Suprapubic skin (tissue), 4 donors: Measurements from ENCODE around the gene SIGLEC12. TPM values are rescaled to one million over a fixed set of nuclear protein-coding genes. Genes with fewer than 3 reads are reported as not detected.
A peak's percentile ranks its signal among the peaks of the same experiment; 100 is the strongest.
"Not testable (repeated sequence)": the region's sequence is repeated elsewhere in the genome, so short reads cannot be mapped to it uniquely, and the experiment has no call there.

Experiments used
- DNase-seq, 2 donors: peaks; one replicate each; pipeline ENCODE4 v3.0.0-alpha.2; 2019; ENCODE audit warnings: low spot score in 2 of 2
- H3K27ac ChIP-seq: fragments of 200-600 bp; sonication (generic); one replicate; pipeline ENCODE4 v1.5.1; 2019
- H3K27me3 ChIP-seq: fragments of 200-600 bp; sonication (generic); one replicate; pipeline ENCODE4 v1.5.1; 2019
- H3K36me3 ChIP-seq: fragments of 200-600 bp; sonication (generic); one replicate; pipeline ENCODE4 v1.5.1; 2019
- H3K4me1 ChIP-seq: fragments of 200-600 bp; sonication (generic); one replicate; pipeline ENCODE4 v1.5.1; 2019
- H3K4me3 ChIP-seq: fragments of 200-600 bp; sonication (generic); one replicate; pipeline ENCODE4 v1.5.1; 2019; ENCODE audit warnings: mild to moderate bottlenecking
- H3K9me3 ChIP-seq: fragments of 200-600 bp; sonication (generic); one replicate; pipeline ENCODE4 v1.5.1; 2019
- EP300 ChIP-seq: sonication (generic); formaldehyde crosslinking; IDR thresholded peaks from one replicate; pipeline ENCODE4 v1.6.1; 2017; ENCODE audit warnings: antibody characterized with exemption
- POLR2A ChIP-seq, 2 donors: fragments of 450-650 bp; IDR thresholded peaks; one replicate each; pipeline ENCODE4 v1.6.1; 2017; ENCODE audit warnings: antibody characterized with exemption in 2 of 2, mild to moderate bottlenecking in 2 of 2, moderate library complexity in 2 of 2
- POLR2AphosphoS5 ChIP-seq, 3 donors: sonication (generic); formaldehyde crosslinking; IDR thresholded peaks; one replicate each; pipeline ENCODE4 v1.6.1; 2017; ENCODE audit warnings: antibody characterized with exemption in 3 of 3
- WGBS: methylation state at CpG from one replicate; pipeline ENCODE4 v1.1.5; 2018; 5-methylcytosine and 5-hydroxymethylcytosine counted together
- total RNA-seq, 4 donors: library from RNA; depleted of rRNA; stranded (reverse); fragments of >200 nt; gene quantifications; one replicate each; pipeline ENCODE4 v1.1.0, GENCODE V29; 2016
- TF ChIP-seq, protein P1 (sequence below), 2 donors: fragments of 200-600 bp in 1 of 2; fragments of 450-650 bp in 1 of 2; sonication (generic) in 1 of 2; IDR thresholded peaks; one replicate each; pipeline ENCODE4 v1.5.1; 2016 to 2019; ENCODE audit warnings: antibody characterized with exemption in 2 of 2, mild to moderate bottlenecking in 1 of 2, moderate library complexity in 1 of 2

The SIGLEC12 gene
- total RNA-seq, 4 donors from 2014 or later = not detected

DNA sequence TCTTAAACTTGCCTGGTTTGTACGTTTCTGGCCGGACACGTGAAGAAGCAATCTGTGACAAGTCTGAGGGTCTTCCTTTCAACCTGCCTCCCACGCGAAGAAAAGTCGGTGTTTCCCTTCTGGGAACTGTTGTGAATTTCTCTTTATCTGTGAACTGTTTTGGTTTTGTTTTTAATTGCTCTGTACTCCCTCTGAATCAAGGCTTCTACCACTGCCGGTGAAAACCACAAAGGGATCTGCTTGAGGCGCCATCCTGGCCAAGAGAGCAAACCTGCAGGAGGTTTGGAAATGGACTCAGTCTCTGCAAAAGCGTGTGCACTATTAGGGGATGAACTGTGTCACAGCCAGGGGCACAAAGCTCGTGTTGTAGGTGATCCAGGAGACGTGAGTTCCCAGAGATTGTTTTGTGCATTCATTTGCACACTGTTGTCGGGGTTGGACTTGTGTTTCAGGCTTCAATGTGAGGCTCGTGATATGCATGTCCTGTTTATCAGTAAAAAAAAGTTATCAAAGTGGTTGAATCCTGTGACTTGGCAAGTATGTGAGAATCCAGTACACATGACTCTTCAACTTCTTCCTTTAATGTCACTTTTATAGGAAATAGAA lies 53.1 kb downstream of the SIGLEC12 start:
- Histone ChIP-seq H3K4me1 (no peaks in the 10 kb centered on the region), H3K27ac (no peak overlapping the region), H3K9me3 (no peaks in the 10 kb centered on the region), H3K4me3 (no peak overlapping the region), H3K27me3 (peaks cover 12% of the 10 kb centered on the region), H3K36me3 (no peaks in the 10 kb centered on the region)
- no peak for DNase-seq
- WGBS = 59% methylated on average over 13 of the region's 13 CpGs
- TF ChIP-seq, protein P1, sequence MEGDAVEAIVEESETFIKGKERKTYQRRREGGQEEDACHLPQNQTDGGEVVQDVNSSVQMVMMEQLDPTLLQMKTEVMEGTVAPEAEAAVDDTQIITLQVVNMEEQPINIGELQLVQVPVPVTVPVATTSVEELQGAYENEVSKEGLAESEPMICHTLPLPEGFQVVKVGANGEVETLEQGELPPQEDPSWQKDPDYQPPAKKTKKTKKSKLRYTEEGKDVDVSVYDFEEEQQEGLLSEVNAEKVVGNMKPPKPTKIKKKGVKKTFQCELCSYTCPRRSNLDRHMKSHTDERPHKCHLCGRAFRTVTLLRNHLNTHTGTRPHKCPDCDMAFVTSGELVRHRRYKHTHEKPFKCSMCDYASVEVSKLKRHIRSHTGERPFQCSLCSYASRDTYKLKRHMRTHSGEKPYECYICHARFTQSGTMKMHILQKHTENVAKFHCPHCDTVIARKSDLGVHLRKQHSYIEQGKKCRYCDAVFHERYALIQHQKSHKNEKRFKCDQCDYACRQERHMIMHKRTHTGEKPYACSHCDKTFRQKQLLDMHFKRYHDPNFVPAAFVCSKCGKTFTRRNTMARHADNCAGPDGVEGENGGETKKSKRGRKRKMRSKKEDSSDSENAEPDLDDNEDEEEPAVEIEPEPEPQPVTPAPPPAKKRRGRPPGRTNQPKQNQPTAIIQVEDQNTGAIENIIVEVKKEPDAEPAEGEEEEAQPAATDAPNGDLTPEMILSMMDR (IDR thresholded peaks at IDR 0.05) = no peak
- TF ChIP-seq POLR2A (IDR thresholded peaks at IDR 0.05) (no peak), POLR2AphosphoS5 (IDR thresholded peaks at IDR 0.05) (no peak), EP300 (no peak)

GRCh38 chr19:51448011-51448410 lies 53.6 kb downstream of the SIGLEC12 start:
- no peak for DNase-seq

DNA sequence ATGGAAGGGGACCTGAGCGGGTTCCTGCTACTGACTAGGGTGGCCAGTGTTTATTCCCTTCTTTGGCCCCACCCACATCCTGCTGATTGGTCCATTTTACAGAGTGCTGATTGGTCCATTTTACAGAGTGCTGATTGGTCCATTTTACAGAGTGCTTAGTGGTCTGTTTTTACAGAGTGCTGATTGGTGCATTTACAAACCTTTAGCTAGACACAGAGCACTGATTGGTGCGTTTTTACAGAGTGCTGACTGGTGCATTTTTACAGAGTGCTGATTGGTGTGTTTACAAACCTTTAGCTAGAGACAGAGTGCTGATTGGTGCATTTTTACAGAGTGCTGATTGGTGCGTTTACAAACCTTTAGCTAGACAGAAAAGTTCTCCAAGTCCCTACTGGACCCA lies 54.1 kb downstream of the SIGLEC12 start:
- H3K4me1 ChIP-seq, H3K9me3 ChIP-seq, H3K27ac ChIP-seq, H3K36me3 ChIP-seq, H3K4me3 ChIP-seq, DNase-seq: not testable (repeated sequence)
- H3K27me3 ChIP-seq = peaks cover 16% of the 10 kb centered on the region
- whole genome bisulfite sequencing = 93% methylated on average over 3 of the region's 3 CpGs

More at GRCh38 chr19:51448011-51448410, 53.6 kb downstream of the SIGLEC12 start:
- Histone ChIP-seq H3K4me3 (no peak overlapping the region), H3K9me3 (no peaks in the 10 kb centered on the region), H3K36me3 (no peaks in the 10 kb centered on the region), H3K27ac (no peak overlapping the region), H3K27me3 (peaks cover 12% of the 10 kb centered on the region), H3K4me1 (no peaks in the 10 kb centered on the region)
- TF ChIP-seq POLR2AphosphoS5 (IDR thresholded peaks at IDR 0.05) (no peak), POLR2A (IDR thresholded peaks at IDR 0.05) (no peak)
- TF ChIP-seq, protein P1 (IDR thresholded peaks at IDR 0.05) = no peak
- 74% methylated on average over 7 of the region's 7 CpGs for WGBS

- no peak overlapping the region for H3K27ac ChIP-seq
- H3K27me3 ChIP-seq = peaks cover 44% of the 10 kb centered on the region
- 61% methylated on average over 28 of the region's 31 CpGs for WGBS
- H3K9me3 ChIP-seq = no peaks in the 10 kb centered on the region
- H3K36me3 ChIP-seq = no peaks in the 10 kb centered on the region
- H3K4me1 ChIP-seq = peaks cover 7% of the 10 kb centered on the region
- peak overlapping the region; percentile 8 for H3K4me3 ChIP-seq
- TF ChIP-seq, protein P1 (IDR thresholded peaks at IDR 0.05) = no peak
- TF ChIP-seq POLR2AphosphoS5 (IDR thresholded peaks at IDR 0.05) = no peak
- no peak for TF ChIP-seq EP300
- no peak for TF ChIP-seq POLR2A (IDR thresholded peaks at IDR 0.05)
- DNase-seq = no peak
Measured at GRCh38 chr19:51441410-51442390, 59.9 kb downstream of the SIGLEC12 start.

Other genes with a start within 250 kb of the SIGLEC12 start
- gene IGLON5, start 190.2 kb downstream of the SIGLEC12 start, total RNA-seq = under 1 TPM in 1 of 4 donors, not detected in 3; 0.26 TPM
- 10 to 100 TPM; 20.4 to 35.6 (median 28.8) TPM for gene VSIG10L, start 159.7 kb downstream of the SIGLEC12 start, total RNA-seq
- gene ETFB, start 135.4 kb downstream of the SIGLEC12 start, total RNA-seq = 10 to 100 TPM; 56.7 to 69.7 (median 63.6) TPM
- not detected for gene CLDND2, start 132.8 kb downstream of the SIGLEC12 start, total RNA-seq
- not detected for gene NKG7, start 129.1 kb downstream of the SIGLEC12 start, total RNA-seq
- gene LIM2, start 113.8 kb downstream of the SIGLEC12 start, total RNA-seq = not detected
- gene C19orf84, start 111.2 kb downstream of the SIGLEC12 start, total RNA-seq = not detected
- 1 to 10 TPM; 1.2 to 3.5 (median 1.6) TPM for gene SIGLEC10, start 84.2 kb downstream of the SIGLEC12 start, total RNA-seq
- 1 to 10 TPM in 1 of 4 donors, under 1 TPM in 1, not detected in 2; 0.21 to 1.0 TPM for gene SIGLEC8, start 43.3 kb downstream of the SIGLEC12 start, total RNA-seq
- not detected for gene CEACAM18, start 23.3 kb downstream of the SIGLEC12 start, total RNA-seq
- gene SIGLEC6, start 29.9 kb upstream of the SIGLEC12 start, total RNA-seq = under 1 TPM in 2 of 4 donors, not detected in 2; 0.26 to 0.30 TPM
- gene ZNF175, start 69.5 kb upstream of the SIGLEC12 start, total RNA-seq = 10 to 100 TPM in 1 of 4 donors, 1 to 10 TPM in 3; 2.0 to 12.1 (median 5.1) TPM
- gene SIGLEC5, start 128.6 kb upstream of the SIGLEC12 start, total RNA-seq = under 1 TPM in 1 of 4 donors, not detected in 3; 0.38 TPM
- under 1 TPM in 3 of 4 donors, not detected in 1; 0.30 to 0.72 (median 0.36) TPM for gene SIGLEC14, start 145.0 kb upstream of the SIGLEC12 start, total RNA-seq
- 10 to 100 TPM in 1 of 4 donors, 1 to 10 TPM in 3; 3.1 to 23.2 (median 7.8) TPM for gene SPACA6, start 191.5 kb upstream of the SIGLEC12 start, total RNA-seq
- gene HAS1, start 222.2 kb upstream of the SIGLEC12 start, total RNA-seq = 1 to 10 TPM in 3 of 4 donors, not detected in 1; 2.2 to 9.8 (median 4.4) TPM